Ovary (tissue), 3 donors: Measurements from ENCODE around the gene C2CD2L.

Experiments
- CTCF ChIP-seq, 3 donors: fragments of 450-650 bp in 2 of 3; fragments of 200-600 bp in 1 of 3; IDR thresholded peaks; one replicate each; pipeline versions ENCODE4 v1.5.1 to v1.8.0; 2016 to 2022; ENCODE audit warnings: antibody characterized with exemption in 3 of 3, mild to moderate bottlenecking in 1 of 3
- EP300 ChIP-seq: sonication (generic); formaldehyde crosslinking; IDR thresholded peaks from one replicate; pipeline ENCODE4 v1.6.1; 2017; ENCODE audit warnings: antibody characterized with exemption
- donor health status: DM: no; HTN: no; CAD: no.

DNA sequence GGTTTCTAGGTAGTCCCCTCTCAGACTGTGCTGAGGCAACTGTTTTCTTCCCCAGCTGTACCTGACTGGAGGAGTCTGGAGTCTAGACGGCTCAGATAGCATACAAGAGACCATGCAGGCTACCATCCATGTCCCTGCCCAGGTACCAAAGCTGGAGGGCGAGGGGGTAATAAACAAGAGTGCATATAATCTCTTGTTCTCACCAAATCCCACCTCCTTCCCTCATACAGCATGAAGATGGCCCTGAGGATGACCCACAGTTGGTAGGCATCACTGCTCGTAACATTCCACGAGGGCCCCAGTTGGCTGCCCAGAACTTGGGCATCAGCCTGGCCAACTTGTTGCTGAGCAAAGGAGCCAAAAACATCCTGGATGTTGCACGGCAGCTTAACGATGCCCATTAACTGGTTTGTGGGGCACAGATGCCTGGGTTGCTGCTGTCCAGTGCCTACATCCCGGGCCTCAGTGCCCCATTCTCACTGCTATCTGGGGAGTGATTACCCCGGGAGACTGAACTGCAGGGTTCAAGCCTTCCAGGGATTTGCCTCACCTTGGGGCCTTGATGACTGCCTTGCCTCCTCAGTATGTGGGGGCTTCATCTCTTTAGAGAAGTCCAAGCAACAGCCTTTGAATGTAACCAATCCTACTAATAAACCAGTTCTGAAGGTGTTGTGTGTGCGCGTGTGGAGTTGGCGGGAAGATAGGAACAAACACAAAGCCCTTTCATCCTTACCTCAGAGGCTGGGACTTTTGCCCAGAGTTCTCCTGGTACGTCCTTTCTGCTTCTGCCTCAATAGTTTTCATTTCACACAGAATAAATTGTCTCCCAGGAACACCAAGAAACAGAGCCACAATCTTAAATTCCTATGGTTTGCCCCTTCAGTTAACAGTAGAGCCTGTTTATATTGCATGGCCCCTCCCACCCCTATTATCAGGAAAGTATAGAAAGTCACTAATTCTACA, 14.0 kb upstream of the C2CD2L start:
- TF ChIP-seq EP300 (no peak), CTCF (IDR thresholded peaks at IDR 0.05) (no peak)
